Psoas muscle (tissue), 8 donors: Measurements from ENCODE around the gene RASA4B. TPM values are rescaled to one million over a fixed set of nuclear protein-coding genes. Genes with fewer than 3 reads are reported as not detected.

Experiments
- ATAC-seq, 4 donors: fragments of 200-7000 bp; cut with Tn5 transposase; one replicate each; pipeline ENCODE4 v1.9.1; 2020; ENCODE audit warnings: moderate library complexity in 3 of 4, mild to moderate bottlenecking in 2 of 4
- DNase-seq, 2 donors: peaks; one replicate each; pipeline ENCODE4 v3.0.0-alpha.2; 2020
- H3K27ac ChIP-seq: fragments of 200-600 bp; one replicate; pipeline ENCODE4 v1.8.0; 2022
- H3K27me3 ChIP-seq, 3 donors: fragments of 200-600 bp in 1 of 3; one replicate each; pipeline versions ENCODE4 v1.6.1 to v1.8.0; 2013 to 2022; ENCODE audit warnings: low read length in 2 of 3, mild to moderate bottlenecking in 2 of 3, moderate library complexity in 1 of 3; ENCODE audit not compliant: insufficient read depth in 3 of 3
- H3K36me3 ChIP-seq, 2 donors: fragments of 200-600 bp in 1 of 2; one replicate each; pipeline versions ENCODE4 v1.6.1 to v1.8.0; 2013 to 2022; ENCODE audit warnings: low read depth in 1 of 2, mild to moderate bottlenecking in 1 of 2, moderate library complexity in 1 of 2; ENCODE audit not compliant: insufficient read depth in 1 of 2
- H3K4me1 ChIP-seq: fragments of 200-600 bp; one replicate; pipeline ENCODE4 v1.8.0; 2022
- H3K4me3 ChIP-seq: fragments of 200-600 bp; one replicate; pipeline ENCODE4 v1.8.0; 2022; ENCODE audit warnings: mild to moderate bottlenecking
- H3K9me3 ChIP-seq: fragments of 200-600 bp; one replicate; pipeline ENCODE4 v1.8.0; 2022
- CTCF ChIP-seq: fragments of 200-600 bp; IDR thresholded peaks from one replicate; pipeline ENCODE4 v1.8.0; 2022; ENCODE audit warnings: antibody characterized with exemption
- WGBS, 3 donors: extraction: QIAGEN DNeasy Blood & Tissue Kit; methylation state at CpG; one replicate each; pipeline versions ENCODE4 v1.1.6 to v1.1.7; 2013; 5-methylcytosine and 5-hydroxymethylcytosine counted together
- intact Hi-C, 2 donors: fragments of 100-400 bp; cut with DNase I; formaldehyde crosslinking; loops; one replicate each; pipeline versions ENCODE4 v1.11.0 to v1.14.2; 2022
- polyA plus RNA-seq, 3 donors: library from polyadenylated mRNA; stranded (reverse); fragments of 200-250 nt; gene quantifications; one replicate each; pipeline ENCODE4 v1.2.3, GENCODE V29; 2013
- total RNA-seq, 4 donors: library from RNA; stranded (reverse); fragmentation: NEBNext Ultra II Directional in 2 of 4; extraction: Animal tissue kit (Norgen Biotek cat#: 25700) in 2 of 4; gene quantifications; one replicate each; pipeline versions ENCODE4 v1.2.1 to v1.2.4, GENCODE V29; 2021 to 2023
- donor health status: healthy with polysubstance abuse.
- donor health status: DM: no; HTN: no; CAD: no; lungs with moderate emphysema.
- donor health status: Bipolar disorder and iron deficiency.
- donor health status: healthy.
- donor health status: DM: yes; HTN: yes; CAD: no.
- donor health status: DM: no; HTN: no; CAD: no.
- donor health status: DM: no; HTN: no; CAD: no.
- donor health status: DM: yes; HTN: yes; CAD: no.

Gene RASA4B
- total and polyA plus RNA-seq, 7 donors, result 29.5 to 139 (median 85.7) TPM

- Histone ChIP-seq H3K4me1 (peaks cover 5% of the 10 kb centered on the region), H3K9me3 (no peaks in the 10 kb centered on the region), H3K4me3 (no peak overlapping the region), H3K36me3 (peaks cover 3 to 15% of the 10 kb centered on the region in 2 donors), H3K27ac (no peak overlapping the region), H3K27me3 (no peaks in the 10 kb centered on the region)
- 89 to 97% (median 92%) methylated on average over 6 of the region's 6 CpGs for WGBS, 3 donors
- intact Hi-C loops, result loop anchor here in 1 of 2 donors (5.0 kb wide), 1 partner anchor 40 kb away; no protein-coding TSS in a partner anchor
- ATAC-seq, result no peak
- no peak for DNase-seq
- TF ChIP-seq CTCF, result no peak
Measured at GRCh38 chr7:102452451-102452850, 65.1 kb downstream of the RASA4B start.

- no peak for TF ChIP-seq CTCF
- DNase-seq (no peak), ATAC-seq (peak in 1 of 4 donors; percentile 19)
- H3K36me3 ChIP-seq, result peaks cover 3 to 14% of the 10 kb centered on the region in 2 donors
- H3K27me3 ChIP-seq, result no peaks in the 10 kb centered on the region
- peaks cover 5% of the 10 kb centered on the region for H3K4me1 ChIP-seq
- H3K9me3 ChIP-seq, result no peaks in the 10 kb centered on the region
- H3K4me3 ChIP-seq, result no peak overlapping the region
- H3K27ac ChIP-seq, result no peak overlapping the region
- intact Hi-C loops, result loop anchor here in 1 of 2 donors (5.0 kb wide), 1 partner anchor 39 kb away; no protein-coding TSS in a partner anchor
- 43 to 48% (median 47%) methylated on average over 22 to 23 of the region's 23 CpGs for WGBS, 3 donors
Measured at GRCh38 chr7:102451371-102452054, 66.1 kb downstream of the RASA4B start.

GRCh38 chr7:102450242-102450641 is 67.3 kb downstream of the RASA4B start:
- Histone ChIP-seq H3K36me3 (peaks cover 0 to 9% of the 10 kb centered on the region in 2 donors), H3K27ac (no peak overlapping the region), H3K27me3 (no peaks in the 10 kb centered on the region), H3K9me3 (no peaks in the 10 kb centered on the region), H3K4me1 (peaks cover 5% of the 10 kb centered on the region), H3K4me3 (no peak overlapping the region)
- intact Hi-C loops, result loop anchor here in 1 of 2 donors (5.0 kb wide), 1 partner anchor 38 kb away; no protein-coding TSS in a partner anchor
- 74 to 92% (median 76%) methylated on average over 6 of the region's 6 CpGs for WGBS, 3 donors
- no peak for DNase-seq
- ATAC-seq, result peak in 1 of 4 donors; percentile 43
- peak; percentile 12 for TF ChIP-seq CTCF

- no peak overlapping the region for H3K27ac ChIP-seq
- peaks cover 0 to 9% of the 10 kb centered on the region in 2 donors for H3K36me3 ChIP-seq
- intact Hi-C loops, result no loop called here
Measured at GRCh38 chr7:102449136-102449535, 68.4 kb downstream of the RASA4B start.

More at GRCh38 chr7:102449136-102449535, 68.4 kb downstream of the RASA4B start:
- Histone ChIP-seq H3K4me3 (no peak overlapping the region), H3K9me3 (no peaks in the 10 kb centered on the region), H3K4me1 (peaks cover 5% of the 10 kb centered on the region), H3K27me3 (no peaks in the 10 kb centered on the region)
- no peak for DNase-seq
- WGBS, 3 donors, result 97 to 98% (median 97%) methylated on average over 15 of the region's 15 CpGs
- no peak for TF ChIP-seq CTCF
- ATAC-seq, result no peak
